Transverse colon (tissue), 4 donors: Measurements from ENCODE around the gene ANP32A.

Experiments used
- CTCF ChIP-seq, 5 experiments: fragments of 200-600 bp in 3 of 5; fragments of 450-650 bp in 2 of 5; sonication (generic) in 3 of 5; IDR thresholded peaks; 1 replicate in 2 of 5; 2 replicates in 3 of 5; pipeline ENCODE4 v1.5.1; 2016 to 2017; ENCODE audit warnings: antibody characterized with exemption in 5 of 5, inconsistent platforms in 3 of 5, mild to moderate bottlenecking in 2 of 5, moderate library complexity in 1 of 5
- EP300 ChIP-seq: sonication (generic); formaldehyde crosslinking; IDR thresholded peaks from one replicate; pipeline ENCODE4 v1.6.1; 2017; ENCODE audit warnings: antibody characterized with exemption, low read depth
- POLR2A ChIP-seq: fragments of 450-650 bp; IDR thresholded peaks from one replicate; pipeline ENCODE4 v1.6.1; 2016; ENCODE audit warnings: antibody characterized with exemption, mild to moderate bottlenecking, moderate library complexity
- POLR2AphosphoS5 ChIP-seq, 3 donors: sonication (generic); formaldehyde crosslinking; IDR thresholded peaks; one replicate each; pipeline ENCODE4 v1.6.1; 2016; ENCODE audit warnings: antibody characterized with exemption in 3 of 3

GRCh38 chr15:68794307-68794706 lies 26.4 kb downstream of the ANP32A start:
- TF ChIP-seq CTCF (IDR thresholded peaks at IDR 0.05): no peak
- no peak for TF ChIP-seq POLR2A
- TF ChIP-seq POLR2AphosphoS5 (IDR thresholded peaks at IDR 0.05): no peak
- no peak for TF ChIP-seq EP300
